Thyroid gland (tissue), 4 donors: ENCODE measurements around the gene CFAP126. TPM values are rescaled to one million over a fixed set of nuclear protein-coding genes. Genes with fewer than 3 reads are reported as not detected.
"Not testable (repeated sequence)": the region's sequence is repeated elsewhere in the genome, so short reads cannot be mapped to it uniquely, and the experiment has no call there.

Source experiments
- DNase-seq, 2 donors: peaks; one replicate each; pipeline ENCODE4 v3.0.0-alpha.2; 2019
- H3K27ac ChIP-seq, 3 donors: fragments of 200-600 bp; sonication (generic); 1 replicate in 2 of 3; 2 replicates in 1 of 3; pipeline ENCODE4 v1.5.1; 2016 to 2019; ENCODE audit warnings: mild to moderate bottlenecking in 1 of 3, moderate library complexity in 1 of 3
- H3K27me3 ChIP-seq: fragments of 200-600 bp; sonication (generic); one replicate; pipeline ENCODE4 v1.5.1; 2019
- H3K36me3 ChIP-seq, 2 donors: fragments of 200-600 bp; sonication (generic); one replicate each; pipeline ENCODE4 v1.5.1; 2016 to 2019
- H3K4me1 ChIP-seq, 2 donors: fragments of 200-600 bp; sonication (generic); one replicate each; pipeline ENCODE4 v1.5.1; 2017 to 2019
- H3K4me3 ChIP-seq, 3 donors: fragments of 200-600 bp; sonication (generic); replicated peaks in 1 of 3; 1 replicate in 2 of 3; 2 replicates in 1 of 3; pipeline ENCODE4 v1.5.1; 2016; ENCODE audit warnings: mild to moderate bottlenecking in 1 of 3
- H3K9me3 ChIP-seq: fragments of 200-600 bp; sonication (generic); one replicate; pipeline ENCODE4 v1.5.1; 2017
- CTCF ChIP-seq, 6 experiments: fragments of 200-600 bp in 3 of 6; fragments of 450-650 bp in 3 of 6; sonication (generic) in 3 of 6; IDR thresholded peaks; one replicate each; pipeline ENCODE4 v1.5.1; 2016 to 2019; ENCODE audit warnings: antibody characterized with exemption in 6 of 6, mild to moderate bottlenecking in 2 of 6, inconsistent platforms in 1 of 6, moderate library complexity in 1 of 6
- POLR2A ChIP-seq, 2 donors: fragments of 450-650 bp; IDR thresholded peaks; one replicate each; pipeline ENCODE4 v1.6.1; 2017; ENCODE audit warnings: antibody characterized with exemption in 2 of 2, mild to moderate bottlenecking in 2 of 2, moderate library complexity in 1 of 2
- WGBS, 2 donors: methylation state at CpG; one replicate each; pipeline ENCODE4 v1.1.5; 2017; 5-methylcytosine and 5-hydroxymethylcytosine counted together
- intact Hi-C: fragments of 100-400 bp; cut with DNase I; formaldehyde crosslinking; loops from one replicate; pipeline ENCODE4 v1.15.1; 2023
- total RNA-seq, 4 donors: library from RNA; depleted of rRNA; stranded (reverse); fragments of >200 nt; gene quantifications; one replicate each; pipeline ENCODE4 v1.2.3, GENCODE V29; 2016

CFAP126 gene
- total RNA-seq, 4 donors from 2014 or later = not detected

- Histone ChIP-seq H3K27ac (no peak overlapping the region), H3K4me3 (no peak overlapping the region), H3K9me3 (no peaks in the 10 kb centered on the region), H3K27me3 (no peaks in the 10 kb centered on the region), H3K4me1 (peaks cover 4 to 6% of the 10 kb centered on the region in 2 donors), H3K36me3 (no peaks in the 10 kb centered on the region)
- no peak for DNase-seq
- intact Hi-C loops = no loop called here
- TF ChIP-seq POLR2A (IDR thresholded peaks at IDR 0.05) (no peak), CTCF (IDR thresholded peaks at IDR 0.05) (no peak)
Measured at GRCh38 chr1:161393151-161393550, 25.5 kb upstream of the CFAP126 start.

GRCh38 chr1:161391611-161392010, 23.9 kb upstream of the CFAP126 start:
- H3K36me3 ChIP-seq = no peaks in the 10 kb centered on the region
- WGBS, 2 donors = 93 to 95% methylated on average over 8 of the region's 8 CpGs
- intact Hi-C loops = no loop called here

GRCh38 chr1:161391136-161391535, 23.5 kb upstream of the CFAP126 start:
- H3K36me3 ChIP-seq, DNase-seq, intact Hi-C loops, H3K27me3 ChIP-seq, H3K9me3 ChIP-seq, H3K4me1 ChIP-seq, H3K4me3 ChIP-seq, H3K27ac ChIP-seq: not testable (repeated sequence)
- 93 to 94% methylated on average over 7 of the region's 7 CpGs for WGBS, 2 donors

More at GRCh38 chr1:161391611-161392010, 23.9 kb upstream of the CFAP126 start:
- H3K4me3 ChIP-seq = no peak overlapping the region
- H3K27ac ChIP-seq = no peak overlapping the region
- H3K9me3 ChIP-seq = no peaks in the 10 kb centered on the region
- peaks cover 4 to 6% of the 10 kb centered on the region in 2 donors for H3K4me1 ChIP-seq
- no peaks in the 10 kb centered on the region for H3K27me3 ChIP-seq
- no peak for DNase-seq
- TF ChIP-seq CTCF (IDR thresholded peaks at IDR 0.05) = no peak
- no peak for TF ChIP-seq POLR2A (IDR thresholded peaks at IDR 0.05)

- peak overlapping the region; percentile 40 to 53 (median 45) for H3K4me3 ChIP-seq
- no peak for TF ChIP-seq CTCF (IDR thresholded peaks at IDR 0.05)
- no peak for TF ChIP-seq POLR2A (IDR thresholded peaks at IDR 0.05)
- no peaks in the 10 kb centered on the region for H3K27me3 ChIP-seq
- intact Hi-C loops = no loop called here
- H3K4me1 ChIP-seq = peaks cover 4 to 6% of the 10 kb centered on the region in 2 donors
- WGBS, 2 donors = 10 to 12% methylated on average over 8 to 13 of the region's 13 CpGs
- DNase-seq = no peak
- H3K36me3 ChIP-seq = no peaks in the 10 kb centered on the region
- H3K27ac ChIP-seq = peak overlapping the region in 2 of 3 donors; percentile 76 to 89
- no peaks in the 10 kb centered on the region for H3K9me3 ChIP-seq
Measured at GRCh38 chr1:161390559-161390858, 22.8 kb upstream of the CFAP126 start.

GRCh38 chr1:161389691-161390558, 22.2 kb upstream of the CFAP126 start:
- 1 to 2% methylated on average over 60 to 68 of the region's 79 CpGs for WGBS, 2 donors
- TF ChIP-seq POLR2A (IDR thresholded peaks at IDR 0.05) (peak in 1 of 2 donors; percentile 93), CTCF (IDR thresholded peaks at IDR 0.05) (no peak)
- Histone ChIP-seq H3K27me3 (no peaks in the 10 kb centered on the region), H3K9me3 (no peaks in the 10 kb centered on the region), H3K4me3 (peak overlapping the region; percentile 46 to 53 (median 48)), H3K4me1 (peaks cover 4 to 6% of the 10 kb centered on the region in 2 donors), H3K36me3 (no peaks in the 10 kb centered on the region), H3K27ac (peak overlapping the region; percentile 57 to 93 (median 93))
- intact Hi-C loops = loop anchor here (10.0 kb wide), 2 partner anchors 75 to 195 kb away; partner anchors contain the start of genes ADAMTS4 and SDHC
- DNase-seq = peak; percentile 95 to 96

GRCh38 chr1:161389158-161389557, 21.5 kb upstream of the CFAP126 start:
- Histone ChIP-seq H3K4me3 (peak overlapping the region in 2 of 3 donors; percentile 46 to 48), H3K27ac (peak overlapping the region; percentile 57 to 93 (median 93))
- H3K9me3 ChIP-seq, H3K27me3 ChIP-seq, H3K36me3 ChIP-seq, H3K4me1 ChIP-seq: not testable (repeated sequence)
- DNase-seq = peak in 1 of 2 donors; percentile 17
- WGBS, 2 donors = 73 to 77% methylated on average over 16 of the region's 16 CpGs
- intact Hi-C loops = loop anchor here (10.0 kb wide), 2 partner anchors 74 to 194 kb away; partner anchors contain the start of genes ADAMTS4 and SDHC
